HG03045 (cell line): ENCODE measurements around the gene ACLY.

Source experiments
- ATAC-seq: cut with Tn5 transposase; IDR thresholded peaks from one replicate; pipeline ENCODE4 v1.9.1; 2021; ENCODE audit warnings: mild to moderate bottlenecking, moderate library complexity; ENCODE audit not compliant: unreplicated experiment

ACLY gene

GRCh38 chr17:41913798-41914197, 5.0 kb downstream of the ACLY start:
- ATAC-seq: no peak

- no peak for ATAC-seq
These were observed 5.8 kb downstream of the ACLY start for GRCh38 chr17:41912925-41913324.

GRCh38 chr17:41910701-41911391, 7.9 kb downstream of the ACLY start:
- no peak for ATAC-seq

- no peak for ATAC-seq
These were observed 9.7 kb downstream of the ACLY start for GRCh38 chr17:41909088-41909487.

GRCh38 chr17:41907633-41908539, 10.9 kb downstream of the ACLY start:
- no peak for ATAC-seq

- ATAC-seq: no peak
These were observed 11.6 kb downstream of the ACLY start for GRCh38 chr17:41907185-41907556.

GRCh38 chr17:41906465-41907184, 12.1 kb downstream of the ACLY start:
- no peak for ATAC-seq

GRCh38 chr17:41905172-41905571, 13.6 kb downstream of the ACLY start:
- ATAC-seq: no peak

GRCh38 chr17:41904242-41904841, 14.4 kb downstream of the ACLY start:
- no peak for ATAC-seq

GRCh38 chr17:41901646-41902045, 17.1 kb downstream of the ACLY start:
- no peak for ATAC-seq

GRCh38 chr17:41896726-41897125, 22.0 kb downstream of the ACLY start:
- ATAC-seq: no peak

GRCh38 chr17:41895617-41896016, 23.1 kb downstream of the ACLY start:
- ATAC-seq: no peak

- no peak for ATAC-seq
These were observed 23.9 kb downstream of the ACLY start for GRCh38 chr17:41894791-41895331.

GRCh38 chr17:41893384-41893783, 25.4 kb downstream of the ACLY start:
- no peak for ATAC-seq

- ATAC-seq: no peak
These were observed 26.8 kb downstream of the ACLY start for GRCh38 chr17:41892021-41892376.

GRCh38 chr17:41891135-41892020, 27.4 kb downstream of the ACLY start:
- ATAC-seq: no peak

- no peak for ATAC-seq
These were observed 30.3 kb downstream of the ACLY start for GRCh38 chr17:41888332-41888965.

GRCh38 chr17:41885733-41886132, 33.0 kb downstream of the ACLY start:
- no peak for ATAC-seq

- no peak for ATAC-seq
These were observed 36.0 kb downstream of the ACLY start for GRCh38 chr17:41882756-41883155.

GRCh38 chr17:41880130-41880529, 38.6 kb downstream of the ACLY start:
- no peak for ATAC-seq
